HG02642 (cell line): ENCODE results near the gene HECTD1.
A peak's percentile ranks its signal among the peaks of the same experiment; 100 is the strongest.
"Not testable (repeated sequence)": the region's sequence is repeated elsewhere in the genome, so short reads cannot be mapped to it uniquely, and the experiment has no call there.

Source experiments
- ATAC-seq: cut with Tn5 transposase; IDR thresholded peaks from one replicate; pipeline ENCODE4 v1.9.1; 2021; ENCODE audit warnings: mild to moderate bottlenecking; ENCODE audit not compliant: unreplicated experiment, poor library complexity

The HECTD1 gene

GRCh38 chr14:31106768-31107167 lies 100.8 kb downstream of the HECTD1 start:
- ATAC-seq: no peak

- no peak for ATAC-seq
These were observed 110.5 kb downstream of the HECTD1 start for GRCh38 chr14:31097081-31097480.

GRCh38 chr14:31096255-31096654 lies 111.3 kb downstream of the HECTD1 start:
- ATAC-seq: no peak

GRCh38 chr14:31095817-31096216 lies 111.8 kb downstream of the HECTD1 start:
- not testable (repeated sequence) for ATAC-seq

GRCh38 chr14:31093884-31094839 lies 113.4 kb downstream of the HECTD1 start:
- not testable (repeated sequence) for ATAC-seq

GRCh38 chr14:31092160-31092708 lies 115.4 kb downstream of the HECTD1 start:
- ATAC-seq: no peak

GRCh38 chr14:31090883-31091764 lies 116.5 kb downstream of the HECTD1 start:
- ATAC-seq: no peak

- not testable (repeated sequence) for ATAC-seq
These were observed 121.1 kb downstream of the HECTD1 start for GRCh38 chr14:31086466-31086865.

GRCh38 chr14:31085027-31085426 lies 122.6 kb downstream of the HECTD1 start:
- no peak for ATAC-seq

GRCh38 chr14:31084385-31084784 lies 123.2 kb downstream of the HECTD1 start:
- peak; percentile 88 for ATAC-seq

GRCh38 chr14:31083781-31084180 lies 123.8 kb downstream of the HECTD1 start:
- ATAC-seq: no peak

GRCh38 chr14:31080484-31080883 lies 127.1 kb downstream of the HECTD1 start:
- ATAC-seq: no peak

GRCh38 chr14:31080056-31080455 lies 127.5 kb downstream of the HECTD1 start:
- ATAC-seq: no peak

GRCh38 chr14:31078766-31079165 lies 128.8 kb downstream of the HECTD1 start:
- no peak for ATAC-seq

- no peak for ATAC-seq
These were observed 132.4 kb downstream of the HECTD1 start for GRCh38 chr14:31075144-31075543.

- ATAC-seq: no peak
These were observed 136.4 kb downstream of the HECTD1 start for GRCh38 chr14:31071151-31071550.

- no peak for ATAC-seq
These were observed 137.2 kb downstream of the HECTD1 start for GRCh38 chr14:31070431-31070830.

GRCh38 chr14:31069343-31069742 lies 138.2 kb downstream of the HECTD1 start:
- ATAC-seq: no peak

GRCh38 chr14:31068235-31068634 lies 139.4 kb downstream of the HECTD1 start:
- ATAC-seq: peak; percentile 48

- not testable (repeated sequence) for ATAC-seq
These were observed 144.7 kb downstream of the HECTD1 start for GRCh38 chr14:31062908-31063307.
